Loucy (cell line): ENCODE data around the gene ZNF302.

Source experiments
- H2AFZ ChIP-seq: fragments of 200-600 bp; sonication (generic); 2 replicates; pipeline ENCODE4 v1.6.0; 2016; ENCODE audit warnings: antibody characterized with exemption, mild to moderate bottlenecking, low read length, moderate library complexity
- H3F3A ChIP-seq: fragments of 200-600 bp; 2 replicates; pipeline ENCODE4 v1.6.0; 2016; ENCODE audit warnings: antibody characterized with exemption, low read depth, mild to moderate bottlenecking
- H3K27me3 ChIP-seq: fragments of 200-600 bp; sonication (generic); 2 replicates; pipeline ENCODE4 v1.6.1; 2014; ENCODE audit warnings: low read length, mild to moderate bottlenecking; ENCODE audit not compliant: insufficient read depth, poor library complexity, severe bottlenecking
- H3K36me3 ChIP-seq: fragments of 200-600 bp; sonication (generic); 2 replicates; pipeline ENCODE4 v1.6.1; 2016; ENCODE audit warnings: low read length; ENCODE audit not compliant: insufficient read depth
- H3K4me1 ChIP-seq: fragments of 200-600 bp; sonication (generic); 2 replicates; pipeline ENCODE4 v1.5.1; 2014; ENCODE audit warnings: low read length, mild to moderate bottlenecking; ENCODE audit not compliant: insufficient read depth, poor library complexity, severe bottlenecking
- H3K4me2 ChIP-seq: fragments of 200-600 bp; sonication (generic); 2 replicates; pipeline ENCODE4 v1.6.0; 2014; ENCODE audit warnings: antibody characterized with exemption, low read length, low read depth, mild to moderate bottlenecking; ENCODE audit not compliant: poor library complexity, severe bottlenecking
- H3K4me3 ChIP-seq: fragments of 200-600 bp; sonication (generic); 2 replicates; pipeline ENCODE4 v1.5.1; 2014; ENCODE audit warnings: low read length, mild to moderate bottlenecking, mixed read lengths; ENCODE audit not compliant: poor library complexity, severe bottlenecking
- H3K79me2 ChIP-seq: fragments of 200-600 bp; sonication (generic); 2 replicates; pipeline ENCODE4 v1.6.1; 2014; ENCODE audit warnings: low read length; ENCODE audit not compliant: insufficient read depth
- H3K9ac ChIP-seq: fragments of 200-600 bp; sonication (generic); 2 replicates; pipeline ENCODE4 v1.6.0; 2014; ENCODE audit warnings: mild to moderate bottlenecking, low read depth, low read length, moderate library complexity; ENCODE audit not compliant: poor library complexity, severe bottlenecking
- H3K9me2 ChIP-seq: fragments of 200-600 bp; sonication (generic); replicated peaks from 2 replicates; pipeline ENCODE4 v1.6.1; 2016; ENCODE audit warnings: low read depth, low read length, mixed read lengths
- H3K9me3 ChIP-seq: fragments of 200-600 bp; sonication (generic); 2 replicates; pipeline ENCODE4 v1.6.1; 2014; ENCODE audit warnings: mild to moderate bottlenecking, antibody characterized with exemption, low read length, low read depth; ENCODE audit not compliant: insufficient read depth
- H4K20me1 ChIP-seq: fragments of 200-600 bp; sonication (generic); 2 replicates; pipeline ENCODE4 v1.6.0; 2014; ENCODE audit warnings: antibody characterized with exemption, low read length, mild to moderate bottlenecking; ENCODE audit not compliant: insufficient read depth, poor library complexity, severe bottlenecking
- EZH2phosphoT487 ChIP-seq: fragments of 200-600 bp; IDR thresholded peaks from 2 replicates; pipeline ENCODE4 v1.6.1; 2018; ENCODE audit warnings: antibody characterized with exemption, mild to moderate bottlenecking, moderate library complexity, borderline replicate concordance
- TF ChIP-seq, protein P1 (sequence below): fragments of 200-600 bp; sonication (generic); conservative IDR thresholded peaks from 2 replicates; pipeline ENCODE4 v1.5.1; 2014; ENCODE audit warnings: mild to moderate bottlenecking, antibody characterized with exemption, low read length

The ZNF302 gene

DNA sequence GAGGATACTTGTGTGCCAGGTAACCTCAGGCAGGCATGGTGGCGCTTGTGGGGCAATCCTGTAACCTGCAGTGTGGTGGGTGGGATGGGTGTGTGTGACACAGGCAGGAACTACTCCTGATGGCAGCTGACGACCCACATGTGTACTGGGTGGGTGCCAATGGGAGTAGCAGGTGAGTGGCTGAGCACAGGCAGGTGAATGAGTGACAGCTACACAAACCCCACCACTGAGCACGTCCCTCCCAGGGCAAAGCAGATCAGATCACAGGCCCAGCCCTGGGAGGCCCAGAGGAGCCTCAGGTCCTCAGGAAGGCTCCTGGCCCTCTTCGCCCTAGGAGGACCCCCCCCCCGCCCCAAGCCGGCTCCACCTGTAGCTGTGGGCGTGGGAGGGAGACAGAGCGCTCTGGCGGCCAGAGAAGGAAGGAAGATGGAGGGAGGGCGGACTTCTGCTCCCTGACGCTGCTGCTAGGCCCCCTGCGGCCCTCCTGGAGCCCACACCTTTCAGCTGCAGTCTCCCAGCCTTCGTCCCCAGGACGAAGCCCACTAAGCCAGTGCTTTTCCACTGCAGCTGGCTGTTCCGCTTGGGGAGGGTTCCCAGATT is 55.2 kb downstream of the ZNF302 start:
- Histone ChIP-seq H3K79me2 (peaks cover 8% of the 10 kb centered on the region; the same call in 1 of the 2 replicates), H3K4me3 (peak overlapping the region; percentile 93), H2AFZ (no peak overlapping the region), H3K36me3 (no peaks in the 10 kb centered on the region), H3K9me3 (no peaks in the 10 kb centered on the region), H3F3A (no peaks in the 10 kb centered on the region), H3K9me2 (no peaks in the 10 kb centered on the region), H3K4me1 (peaks cover 9% of the 10 kb centered on the region), H4K20me1 (no peaks in the 10 kb centered on the region), H3K9ac (peak overlapping the region; percentile 72), H3K27me3 (no peaks in the 10 kb centered on the region), H3K4me2 (peak overlapping the region; percentile 93)
- TF ChIP-seq EZH2phosphoT487: no peak
- TF ChIP-seq, protein P1, sequence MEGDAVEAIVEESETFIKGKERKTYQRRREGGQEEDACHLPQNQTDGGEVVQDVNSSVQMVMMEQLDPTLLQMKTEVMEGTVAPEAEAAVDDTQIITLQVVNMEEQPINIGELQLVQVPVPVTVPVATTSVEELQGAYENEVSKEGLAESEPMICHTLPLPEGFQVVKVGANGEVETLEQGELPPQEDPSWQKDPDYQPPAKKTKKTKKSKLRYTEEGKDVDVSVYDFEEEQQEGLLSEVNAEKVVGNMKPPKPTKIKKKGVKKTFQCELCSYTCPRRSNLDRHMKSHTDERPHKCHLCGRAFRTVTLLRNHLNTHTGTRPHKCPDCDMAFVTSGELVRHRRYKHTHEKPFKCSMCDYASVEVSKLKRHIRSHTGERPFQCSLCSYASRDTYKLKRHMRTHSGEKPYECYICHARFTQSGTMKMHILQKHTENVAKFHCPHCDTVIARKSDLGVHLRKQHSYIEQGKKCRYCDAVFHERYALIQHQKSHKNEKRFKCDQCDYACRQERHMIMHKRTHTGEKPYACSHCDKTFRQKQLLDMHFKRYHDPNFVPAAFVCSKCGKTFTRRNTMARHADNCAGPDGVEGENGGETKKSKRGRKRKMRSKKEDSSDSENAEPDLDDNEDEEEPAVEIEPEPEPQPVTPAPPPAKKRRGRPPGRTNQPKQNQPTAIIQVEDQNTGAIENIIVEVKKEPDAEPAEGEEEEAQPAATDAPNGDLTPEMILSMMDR: no peak

DNA sequence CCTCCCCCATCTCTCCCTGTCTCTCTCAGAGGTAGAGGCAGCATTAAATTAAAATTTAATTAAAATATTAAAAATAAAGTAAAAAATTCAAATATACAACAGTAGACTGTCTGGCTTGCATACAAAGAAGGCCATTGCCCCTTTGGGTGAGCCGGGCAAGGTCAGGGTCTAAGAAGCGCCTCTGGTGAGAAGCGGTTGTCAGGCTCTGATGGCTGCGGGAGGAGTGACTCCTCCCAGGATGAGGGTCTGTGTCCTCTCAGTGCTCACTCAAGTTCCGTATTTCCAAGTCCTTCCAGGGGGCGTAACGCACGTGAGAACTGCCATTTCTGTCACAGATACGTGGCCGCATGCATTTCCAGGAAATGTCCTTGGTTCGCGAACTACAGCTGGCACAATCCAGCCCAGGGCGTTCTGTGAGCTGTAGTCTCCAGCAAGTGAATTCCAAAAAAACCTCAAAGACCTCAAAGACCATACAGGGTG is 55.8 kb downstream of the ZNF302 start:
- Histone ChIP-seq H2AFZ (peak overlapping the region; percentile 99), H3F3A (no peaks in the 10 kb centered on the region), H3K4me3 (peak overlapping the region; percentile 93), H3K9me3 (no peaks in the 10 kb centered on the region), H3K4me2 (peak overlapping the region; percentile 93), H3K36me3 (no peaks in the 10 kb centered on the region), H3K9me2 (no peaks in the 10 kb centered on the region), H3K79me2 (peaks cover 8% of the 10 kb centered on the region; the same call in 1 of the 2 replicates), H3K4me1 (peaks cover 9% of the 10 kb centered on the region), H4K20me1 (no peaks in the 10 kb centered on the region), H3K9ac (peak overlapping the region; percentile 72), H3K27me3 (no peaks in the 10 kb centered on the region)
- TF ChIP-seq, protein P1: no peak
- no peak for TF ChIP-seq EZH2phosphoT487

DNA sequence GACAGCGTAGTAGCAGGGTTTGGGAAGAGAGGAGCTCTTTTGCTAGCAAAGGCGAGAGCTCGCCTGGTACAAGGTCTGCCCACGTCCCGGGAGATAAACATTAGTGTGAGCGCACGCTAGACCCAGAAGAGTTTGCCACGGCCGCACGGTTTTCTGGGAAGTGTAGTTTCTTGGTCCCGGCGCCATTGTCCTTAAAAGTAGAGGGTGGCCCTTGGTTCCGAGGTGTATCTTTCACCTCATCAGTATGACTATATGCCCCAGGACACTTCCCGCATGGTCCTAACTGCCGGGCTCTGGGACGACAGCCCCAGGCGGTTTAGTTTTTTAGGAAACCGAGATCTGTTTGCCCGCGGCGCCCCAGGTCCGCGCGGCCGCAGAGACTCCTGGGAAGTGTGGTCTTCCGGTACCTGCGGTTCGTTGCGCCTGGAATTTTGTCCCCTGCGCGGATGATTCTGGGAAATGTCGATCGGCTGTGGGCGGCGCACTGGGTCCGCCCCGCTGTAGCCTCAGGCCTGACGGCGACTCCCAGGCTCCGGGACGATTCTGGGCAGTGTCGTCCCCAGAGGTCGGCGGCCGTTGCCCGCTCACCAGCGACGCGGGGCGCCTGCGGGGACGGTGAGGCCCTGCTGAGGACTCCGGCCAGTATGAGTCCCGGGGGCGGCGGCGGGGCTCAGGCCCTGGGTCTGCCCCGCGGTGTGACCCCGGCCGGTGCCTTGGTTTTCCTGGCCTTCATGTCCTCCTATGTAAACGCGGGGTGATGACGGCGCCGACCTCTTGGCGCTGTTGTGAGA is 56.5 kb downstream of the ZNF302 start, which contains the start of gene ZNF181:
Gene ZNF181 (plus strand): TSS at position 498 of the 791 bp plus-strand sequence. CDS start 795 bp downstream, outside the sequence.
- H3K27me3 ChIP-seq: no peaks in the 10 kb centered on the region
- H3K9me2 ChIP-seq: no peaks in the 10 kb centered on the region
- H3F3A ChIP-seq: no peaks in the 10 kb centered on the region
- TF ChIP-seq EZH2phosphoT487: no peak
- TF ChIP-seq, protein P1: no peak
- H2AFZ ChIP-seq: peak within 1 kb of the TSS; percentile 99
- peak within 1 kb of the TSS; percentile 93 for H3K4me3 ChIP-seq
- H3K79me2 ChIP-seq: peaks cover 8% of the 10 kb centered on the region; the same call in 1 of the 2 replicates
- H3K4me2 ChIP-seq: peak within 1 kb of the TSS; percentile 93
- no peaks in the 10 kb centered on the region for H3K36me3 ChIP-seq
- H3K9ac ChIP-seq: peak within 1 kb of the TSS; percentile 72
- H4K20me1 ChIP-seq: no peaks in the 10 kb centered on the region
- H3K9me3 ChIP-seq: no peaks in the 10 kb centered on the region
- peaks cover 9% of the 10 kb centered on the region for H3K4me1 ChIP-seq
